H1 (cell line): Measurements from ENCODE around the gene MIP. TPM values are rescaled to one million over a fixed set of nuclear protein-coding genes. Genes with fewer than 3 reads are reported as not detected.

ENCODE experiments used
- CHD1 ChIP-seq: IDR thresholded peaks from 2 replicates; pipeline ENCODE4 v1.6.1; 2012; ENCODE audit warnings: low read depth, low read length, improper control_type of control experiment
- CHD7 ChIP-seq: fragments of 300-600 bp; sonication (generic); IDR thresholded peaks from 2 replicates; pipeline ENCODE4 v1.7.1; 2012; ENCODE audit warnings: low read length, moderate library complexity, mild to moderate bottlenecking, inconsistent platforms; ENCODE audit not compliant: insufficient replicate concordance
- FOSL1 ChIP-seq: IDR thresholded peaks from 2 replicates; pipeline ENCODE4 v1.6.1; 2011; ENCODE audit warnings: mild to moderate bottlenecking, low read depth, low read length, moderate library complexity; ENCODE audit not compliant: insufficient read depth
- JUND ChIP-seq: IDR thresholded peaks from 2 replicates; pipeline ENCODE4 v1.6.1; 2011; ENCODE audit warnings: mild to moderate bottlenecking, improper control_type of control experiment, low read length
- POLR2A ChIP-seq, 2 experiments: IDR thresholded peaks; 1 replicate in 1 of 2; 2 replicates in 1 of 2; pipeline ENCODE4 v1.6.1; 2011; ENCODE audit warnings: low read depth in 2 of 2, low read length in 2 of 2, mild to moderate bottlenecking in 2 of 2; ENCODE audit errors: control extremely low read depth in 1 of 2
- TAF7 ChIP-seq: optimal IDR thresholded peaks from 2 replicates; pipeline ENCODE3; 2011; ENCODE audit warnings: low read depth, mild to moderate bottlenecking, inconsistent platforms, low read length, moderate library complexity, borderline replicate concordance
- ZNF274 ChIP-seq: IDR thresholded peaks from 2 replicates; pipeline ENCODE4 v1.7.0; 2012; ENCODE audit warnings: low read length, borderline replicate concordance; ENCODE audit errors: extremely low read depth
- polyA plus RNA-seq, 7 experiments: library from polyadenylated mRNA; depleted of rRNA in 3 of 7; stranded (reverse) in 5 of 7; unstranded in 2 of 7; fragments of >200 nt in 5 of 7; fragments of 200-250 nt in 2 of 7; gene quantifications; 1 replicate in 5 of 7; 2 replicates in 1 of 7; 4 replicates in 1 of 7; pipeline versions ENCODE4 v1.2.1 to v1.2.3, GENCODE V29; 2011 to 2013; ENCODE audit warnings: missing spikeins in 2 of 7, mixed read lengths in 2 of 7
- total RNA-seq: library from RNA; stranded (reverse); fragmentation: NEBNext Ultra II Directional; extraction: Animal tissue kit (Norgen Biotek cat#: 25700); gene quantifications from 2 replicates; pipeline ENCODE4 v1.2.1, GENCODE V29; 2021

Gene MIP
- total and polyA plus RNA-seq, 2 of the 8 experiments (the other 6 are each of a cell fraction or from before 2014, with no cell fraction given), result 0.05 TPM; not detected in 1

GRCh38 chr12:56461235-56462159 is 7.0 kb upstream of the MIP start (continued):
- no peak for TF ChIP-seq CHD1
- TF ChIP-seq POLR2A (IDR thresholded peaks at IDR 0.05; ENCODE audit: control extremely low read depth in 1 of 2, low read depth in 2 of 2, low read length in 2 of 2), result no peak
- TF ChIP-seq CHD7, result no peak
- no peak for TF ChIP-seq JUND
- TF ChIP-seq ZNF274, result no peak
- TF ChIP-seq TAF7, result no peak
- TF ChIP-seq FOSL1, result no peak
